ENCODE data around the gene ARHGEF6. TPM values are rescaled to one million over a fixed set of nuclear protein-coding genes. Genes with fewer than 3 reads are reported as not detected.

ARHGEF6 gene
- total RNA-seq, 6 experiments from 2014 or later: 2.8 to 6.1 (median 3.5) TPM

GRCh38 chrX:136764206-136764605 lies 16.5 kb downstream of the ARHGEF6 start:
- Histone ChIP-seq H3K27ac (no peak overlapping the region), H3K9me3 (no peaks in the 10 kb centered on the region), H3K36me3 (no peaks in the 10 kb centered on the region), H3K4me3 (no peak overlapping the region), H3K27me3 (no peaks in the 10 kb centered on the region), H3K4me1 (no peaks in the 10 kb centered on the region)
- DNase-seq (no peak), ATAC-seq (no peak)
- intact Hi-C loops (cut with DNase I): no loop called here
- WGBS (ENCODE audit: insufficient coverage, low coverage, low lambda C conversion rate, missing lambda C conversion rate): 55% methylated on average over 5 of the region's 5 CpGs
- TF ChIP-seq POLR2A (IDR thresholded peaks at IDR 0.05): no peak
- TF ChIP-seq, protein P1, sequence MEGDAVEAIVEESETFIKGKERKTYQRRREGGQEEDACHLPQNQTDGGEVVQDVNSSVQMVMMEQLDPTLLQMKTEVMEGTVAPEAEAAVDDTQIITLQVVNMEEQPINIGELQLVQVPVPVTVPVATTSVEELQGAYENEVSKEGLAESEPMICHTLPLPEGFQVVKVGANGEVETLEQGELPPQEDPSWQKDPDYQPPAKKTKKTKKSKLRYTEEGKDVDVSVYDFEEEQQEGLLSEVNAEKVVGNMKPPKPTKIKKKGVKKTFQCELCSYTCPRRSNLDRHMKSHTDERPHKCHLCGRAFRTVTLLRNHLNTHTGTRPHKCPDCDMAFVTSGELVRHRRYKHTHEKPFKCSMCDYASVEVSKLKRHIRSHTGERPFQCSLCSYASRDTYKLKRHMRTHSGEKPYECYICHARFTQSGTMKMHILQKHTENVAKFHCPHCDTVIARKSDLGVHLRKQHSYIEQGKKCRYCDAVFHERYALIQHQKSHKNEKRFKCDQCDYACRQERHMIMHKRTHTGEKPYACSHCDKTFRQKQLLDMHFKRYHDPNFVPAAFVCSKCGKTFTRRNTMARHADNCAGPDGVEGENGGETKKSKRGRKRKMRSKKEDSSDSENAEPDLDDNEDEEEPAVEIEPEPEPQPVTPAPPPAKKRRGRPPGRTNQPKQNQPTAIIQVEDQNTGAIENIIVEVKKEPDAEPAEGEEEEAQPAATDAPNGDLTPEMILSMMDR (IDR thresholded peaks at IDR 0.05): no peak

GRCh38 chrX:136762820-136763452 lies 17.8 kb downstream of the ARHGEF6 start:
- DNase-seq: no peak
- TF ChIP-seq, protein P1 (IDR thresholded peaks at IDR 0.05): no peak
- no peak for TF ChIP-seq POLR2A (IDR thresholded peaks at IDR 0.05)
- 39% methylated on average over 2 of the region's 2 CpGs for WGBS (ENCODE audit: insufficient coverage, low coverage, low lambda C conversion rate, missing lambda C conversion rate)
- H3K9me3 ChIP-seq: no peaks in the 10 kb centered on the region
- H3K27ac ChIP-seq: no peak overlapping the region
- H3K4me1 ChIP-seq: no peaks in the 10 kb centered on the region
- no peak overlapping the region for H3K4me3 ChIP-seq
- H3K27me3 ChIP-seq: no peaks in the 10 kb centered on the region
- no peaks in the 10 kb centered on the region for H3K36me3 ChIP-seq
- intact Hi-C loops (cut with DNase I): no loop called here
- ATAC-seq: no peak

GRCh38 chrX:136761421-136761820 lies 19.3 kb downstream of the ARHGEF6 start:
- no peaks in the 10 kb centered on the region for H3K4me1 ChIP-seq
- ATAC-seq: no peak
- no peaks in the 10 kb centered on the region for H3K9me3 ChIP-seq
- H3K27me3 ChIP-seq: no peaks in the 10 kb centered on the region
- intact Hi-C loops (cut with DNase I): no loop called here
- no peak for DNase-seq
- TF ChIP-seq, protein P1 (IDR thresholded peaks at IDR 0.05): no peak
- no peak for TF ChIP-seq POLR2A (IDR thresholded peaks at IDR 0.05)
- no peaks in the 10 kb centered on the region for H3K36me3 ChIP-seq
- H3K4me3 ChIP-seq: no peak overlapping the region
- WGBS (ENCODE audit: insufficient coverage, low coverage, low lambda C conversion rate, missing lambda C conversion rate): 42% methylated on average over 3 of the region's 3 CpGs
- H3K27ac ChIP-seq: no peak overlapping the region

DNA sequence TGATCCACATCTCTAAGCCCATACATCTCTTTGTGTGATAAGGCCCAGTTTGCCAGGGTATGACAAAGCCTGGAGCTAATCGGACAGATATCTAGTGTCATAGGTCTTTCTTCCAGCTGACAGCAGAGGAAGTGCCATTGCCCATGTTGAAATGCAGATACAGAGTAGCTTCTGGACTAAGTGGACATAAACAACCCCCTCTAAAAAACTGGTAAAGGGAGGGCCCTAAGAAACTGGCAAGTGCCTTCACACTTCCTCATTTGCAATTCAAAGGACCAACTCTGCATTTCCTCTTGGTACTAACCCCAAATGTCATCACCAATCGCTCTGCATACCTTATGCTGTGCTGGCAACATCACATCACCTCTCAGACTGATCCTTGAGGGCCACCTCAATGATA lies 20.8 kb downstream of the ARHGEF6 start:
- ATAC-seq (peak in 2 of 4 donors; percentile 29 to 52), DNase-seq (no peak)
- no peaks in the 10 kb centered on the region for H3K27me3 ChIP-seq
- no peaks in the 10 kb centered on the region for H3K36me3 ChIP-seq
- intact Hi-C loops (cut with DNase I): no loop called here
- H3K4me3 ChIP-seq: no peak overlapping the region
- H3K9me3 ChIP-seq: no peaks in the 10 kb centered on the region
- no peaks in the 10 kb centered on the region for H3K4me1 ChIP-seq
- no peak overlapping the region for H3K27ac ChIP-seq
- no peak for TF ChIP-seq POLR2A (IDR thresholded peaks at IDR 0.05)
- TF ChIP-seq, protein P1 (IDR thresholded peaks at IDR 0.05): no peak
- 40% methylated on average over 2 of the region's 2 CpGs for WGBS (ENCODE audit: insufficient coverage, low coverage, low lambda C conversion rate, missing lambda C conversion rate)

Measured in right lobe of liver (tissue), 6 donors.